Dermis microvascular lymphatic vessel endothelial cell (primary cell): ENCODE measurements around the gene PSMA7. TPM values are rescaled to one million over a fixed set of nuclear protein-coding genes. Genes with fewer than 3 reads are reported as not detected.

Experiments used
- DNase-seq, 2 donors: peaks; one replicate each; pipeline versions ENCODE4 v3.0.0 to v3.0.0-alpha.2; 2010; ENCODE audit warnings: low read depth in 2 of 2
- total RNA-seq: library from RNA; depleted of rRNA; stranded (reverse); fragments of >200 nt; gene quantifications from 2 replicates; pipeline ENCODE4 v1.2.1, GENCODE V29; 2014

The PSMA7 gene
- total RNA-seq, 1 donor from 2014 or later = 337 TPM

DNA sequence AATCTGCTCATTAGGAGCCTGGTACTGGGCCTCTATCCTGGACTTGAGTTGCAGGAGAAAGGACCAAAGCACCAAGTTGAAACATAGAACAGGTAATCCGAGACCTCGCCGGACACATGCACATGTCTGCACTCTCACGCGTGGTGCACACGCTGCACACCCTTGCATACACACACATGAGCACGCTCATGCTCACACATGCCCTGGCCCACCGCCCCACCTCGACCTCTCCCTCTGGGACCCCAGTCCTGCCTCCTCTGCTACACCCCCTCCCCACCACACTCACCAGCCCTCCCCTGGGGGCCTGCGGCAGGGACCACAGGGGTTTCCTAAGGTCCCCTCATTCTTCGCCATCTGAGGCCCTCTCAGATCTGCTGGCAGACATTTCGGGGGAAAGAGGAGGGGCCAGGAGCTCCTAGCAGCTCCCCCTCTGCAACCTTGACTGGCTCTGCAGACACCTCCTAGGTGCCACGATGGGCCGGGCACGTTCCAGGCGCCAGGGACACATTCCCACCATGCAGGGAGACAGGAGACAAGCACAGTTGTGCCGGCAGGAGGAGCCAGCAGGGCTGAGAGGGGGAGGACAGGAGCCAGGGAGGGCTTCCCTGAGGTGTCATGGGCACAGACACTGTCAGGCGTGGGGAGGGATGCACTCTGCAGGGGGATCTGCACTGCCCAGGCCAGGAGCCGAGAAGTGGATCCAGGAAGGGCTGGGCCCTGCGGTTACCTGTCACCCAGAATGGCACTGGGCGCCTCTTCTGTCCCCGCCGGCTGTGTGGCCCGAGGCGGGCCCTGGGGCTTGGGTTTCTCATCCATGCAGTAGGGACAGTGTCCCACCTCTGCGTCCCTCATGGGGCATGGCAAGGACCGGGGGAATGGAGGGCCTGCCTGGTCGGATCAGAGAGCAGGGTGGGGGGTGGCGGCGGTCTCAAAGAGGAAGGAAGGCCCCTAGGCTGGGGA lies 46.5 kb downstream of the PSMA7 start:
- no peak for DNase-seq

GRCh38 chr20:62089393-62089792 lies 53.8 kb downstream of the PSMA7 start:
- no peak for DNase-seq

DNA sequence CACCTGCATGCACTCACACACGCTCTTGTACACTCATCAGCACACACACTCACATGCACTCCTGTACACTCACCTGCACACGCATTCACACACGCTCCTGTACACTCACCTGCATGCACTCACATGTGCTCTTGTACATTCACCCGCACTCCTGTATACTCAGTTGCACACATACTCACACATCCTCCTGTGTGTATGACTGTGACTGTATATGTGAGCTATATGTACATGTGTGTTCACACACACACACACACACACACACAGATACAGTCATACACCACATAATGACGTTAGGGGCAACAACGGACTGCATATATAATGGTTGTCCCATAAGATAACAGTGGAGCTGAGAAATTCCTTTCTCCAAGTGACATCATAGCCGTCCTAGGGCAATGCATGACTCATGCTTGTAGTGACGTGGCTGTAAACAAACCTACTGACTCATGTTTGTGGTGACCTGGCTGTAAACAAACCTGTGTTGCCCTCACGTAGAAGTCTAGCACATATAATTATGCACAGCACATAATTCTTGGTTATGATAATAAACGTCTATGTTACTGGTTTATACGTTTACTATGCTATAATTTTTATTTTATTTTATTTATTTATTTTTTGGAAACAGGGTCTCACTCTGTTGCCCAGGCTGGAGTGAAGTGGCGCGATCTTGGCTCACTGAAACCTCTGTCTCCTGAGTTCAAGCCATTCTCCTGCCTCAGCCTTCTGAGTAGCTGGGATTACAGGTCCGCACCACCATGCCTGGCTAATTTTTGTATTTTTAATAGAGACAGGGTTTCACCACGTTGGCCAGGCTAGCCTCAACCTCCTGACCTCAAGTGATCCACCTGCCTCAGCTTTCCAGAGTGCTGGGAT lies 54.7 kb downstream of the PSMA7 start:
- peak in 1 of 2 donors; percentile 68 for DNase-seq

DNA sequence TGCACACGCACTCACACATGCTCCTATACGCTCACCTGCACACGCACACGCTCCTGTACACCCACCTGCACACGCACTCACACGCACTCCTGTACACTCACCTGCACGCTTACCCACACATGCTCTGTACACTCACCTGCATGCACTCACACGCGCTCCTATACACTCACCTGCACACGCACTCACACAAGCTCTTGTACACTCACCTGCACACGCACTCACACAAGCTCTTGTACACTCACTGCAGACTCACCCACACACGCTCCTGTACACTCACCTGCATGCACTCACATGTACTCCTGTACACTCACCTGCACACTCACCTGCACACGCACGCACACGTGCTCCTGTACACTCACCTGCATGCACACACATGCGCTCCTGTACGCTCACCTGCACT lies 55.6 kb downstream of the PSMA7 start:
- DNase-seq = no peak

DNA sequence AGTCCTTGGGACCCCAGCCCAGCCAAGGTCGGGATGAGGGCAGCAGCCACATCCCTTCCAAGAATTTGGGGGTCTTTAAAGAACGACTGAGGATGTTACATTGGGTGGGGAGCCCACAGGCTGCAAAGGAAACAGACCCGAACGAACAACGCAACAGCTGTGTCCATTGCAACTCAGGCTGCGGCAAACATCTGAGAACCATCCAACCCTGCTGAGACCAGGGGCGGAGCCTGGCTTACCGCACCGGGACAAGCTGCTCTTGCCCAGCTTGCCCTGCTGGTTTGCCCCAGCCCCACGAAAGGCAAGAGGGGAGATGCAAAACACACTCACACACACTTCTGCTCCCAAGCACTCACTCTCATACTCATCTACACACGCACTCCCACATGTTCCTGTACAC lies 56.0 kb downstream of the PSMA7 start:
- no peak for DNase-seq

Other genes with a start within 250 kb of the PSMA7 start
- gene TAF4, start 77.5 kb downstream of the PSMA7 start, total RNA-seq = 2.3 and 3.7 TPM in 2 replicates
- 23.2 and 31.7 TPM in 2 replicates for gene LSM14B, start 20.9 kb downstream of the PSMA7 start, total RNA-seq
- gene SS18L1, start 375 bp upstream of the PSMA7 start, total RNA-seq = 6.4 and 11.3 TPM in 2 replicates
- gene MTG2, start 39.6 kb upstream of the PSMA7 start, total RNA-seq = 7.8 and 12.0 TPM in 2 replicates
- not detected in 2 replicates for gene HRH3, start 76.9 kb upstream of the PSMA7 start, total RNA-seq
- 22.1 and 28.8 TPM in 2 replicates for gene OSBPL2, start 95.1 kb upstream of the PSMA7 start, total RNA-seq
- gene ADRM1, start 159.6 kb upstream of the PSMA7 start, total RNA-seq = 94.1 and 105 TPM in 2 replicates
- 18.6 and 23.1 TPM in 2 replicates for gene LAMA5, start 223.9 kb upstream of the PSMA7 start, total RNA-seq
- gene RPS21, start 243.7 kb upstream of the PSMA7 start, total RNA-seq = 612 and 719 TPM in 2 replicates